H1 (cell line): ENCODE measurements around the gene GFOD1. TPM values are rescaled to one million over a fixed set of nuclear protein-coding genes. Genes with fewer than 3 reads are reported as not detected.

Source experiments
- CTCF ChIA-PET: fragments of 300-600 bp; sonication (Branson Sonifier 250); formaldehyde crosslinking; loops from one replicate; lab custom pipeline; 2021; ENCODE audit not compliant: partially characterized antibody; lab: Charles Lee
- POLR2A ChIA-PET: fragments of 300-600 bp; sonication (Branson Sonifier 250); formaldehyde crosslinking; loops from one replicate; lab custom pipeline; 2021; ENCODE audit warnings: inconsistent platforms; ENCODE audit not compliant: partially characterized antibody; lab: Charles Lee
- DNase-seq, 2 experiments: peaks; one replicate each; pipeline versions ENCODE4 v3.0.0 to v3.0.0-alpha.2; 2010 to 2022; ENCODE audit warnings: low spot score in 2 of 2, low read depth in 1 of 2, mixed read lengths in 1 of 2
- FAIRE-seq: peaks from 2 replicates; lab custom pipeline; 2011; peaks lifted over from hg19 to GRCh38; lab: Jason Lieb, UNC
- H2AFZ ChIP-seq: 2 replicates; pipeline ENCODE4 v1.8.1; 2012; ENCODE audit warnings: low read length, inconsistent platforms
- H2AK5ac ChIP-seq: 2 replicates; pipeline ENCODE4 v1.6.1; 2013; ENCODE audit warnings: low read depth, low read length
- H2BK120ac ChIP-seq: replicated peaks from 2 replicates; pipeline ENCODE3; 2013; ENCODE audit warnings: low read depth, low read length, inconsistent platforms
- H2BK12ac ChIP-seq: 2 replicates; pipeline ENCODE4 v1.6.1; 2013; ENCODE audit warnings: low read depth, low read length
- H2BK15ac ChIP-seq: 2 replicates; pipeline ENCODE4 v1.6.1; 2013; ENCODE audit warnings: low read length
- H2BK20ac ChIP-seq: 2 replicates; pipeline ENCODE4 v1.6.1; 2013; ENCODE audit warnings: low read length
- H2BK5ac ChIP-seq: 2 replicates; pipeline ENCODE4 v1.6.1; 2013; ENCODE audit warnings: low read depth, low read length
- H3K14ac ChIP-seq: 2 replicates; pipeline ENCODE4 v1.6.1; 2013; ENCODE audit warnings: inconsistent platforms; ENCODE audit not compliant: insufficient read length
- H3K18ac ChIP-seq: 2 replicates; pipeline ENCODE4 v1.6.1; 2013; ENCODE audit warnings: low read length; ENCODE audit errors: extremely low read depth
- H3K23ac ChIP-seq: 2 replicates; pipeline ENCODE4 v1.6.1; 2013; ENCODE audit warnings: inconsistent platforms; ENCODE audit not compliant: insufficient read length
- H3K23me2 ChIP-seq: 2 replicates; pipeline ENCODE4 v1.6.1; 2013; ENCODE audit warnings: low read depth, low read length
- H3K27ac ChIP-seq: 2 replicates; pipeline ENCODE4 v1.6.1; 2011; ENCODE audit warnings: low read depth, low read length, inconsistent platforms
- H3K27me3 ChIP-seq, 4 experiments: replicated peaks in 1 of 4; 1 replicate in 1 of 4; 2 replicates in 3 of 4; pipeline versions ENCODE4 v1.6.1 to v1.8.1; 2011 to 2013; ENCODE audit warnings: low read length in 3 of 4, mild to moderate bottlenecking in 3 of 4, inconsistent platforms in 2 of 4, mixed read lengths in 2 of 4, moderate library complexity in 1 of 4; ENCODE audit not compliant: control insufficient read depth in 3 of 4, insufficient read depth in 3 of 4; ENCODE audit errors: extremely low read depth in 1 of 4
- H3K36me3 ChIP-seq, 4 experiments: 2 replicates each; pipeline versions ENCODE4 v1.6.1 to v1.8.1; 2011 to 2013; ENCODE audit warnings: mild to moderate bottlenecking in 4 of 4, low read length in 3 of 4, moderate library complexity in 2 of 4, control low read depth in 1 of 4, inconsistent platforms in 1 of 4; ENCODE audit not compliant: insufficient read depth in 4 of 4, control insufficient read depth in 2 of 4
- H3K4ac ChIP-seq: replicated peaks from 2 replicates; pipeline ENCODE3; 2013; ENCODE audit warnings: low read length, low read depth, mixed read lengths, inconsistent platforms; ENCODE audit not compliant: insufficient read length
- H3K4me1 ChIP-seq, 4 experiments: replicated peaks in 1 of 4; 1 replicate in 1 of 4; 2 replicates in 3 of 4; pipeline versions ENCODE4 v1.6.1 to v1.8.1; 2011 to 2013; ENCODE audit warnings: low read length in 3 of 4, inconsistent platforms in 2 of 4, mixed read lengths in 1 of 4; ENCODE audit not compliant: insufficient read depth in 4 of 4, control insufficient read depth in 3 of 4
- H3K4me2 ChIP-seq, 2 experiments: 2 replicates each; pipeline versions ENCODE4 v1.6.1 to v1.8.1; 2011 to 2013; ENCODE audit warnings: low read depth in 2 of 2, low read length in 2 of 2, control low read depth in 1 of 2, inconsistent platforms in 1 of 2, mild to moderate bottlenecking in 1 of 2; ENCODE audit not compliant: insufficient read depth in 1 of 2
- H3K4me3 ChIP-seq, 4 experiments: fragments of 200-600, 300-600 bp in 1 of 4; sonication (generic), shearing (Covaris generic), sonication (Bioruptor Twin) in 1 of 4; 2 replicates each; pipeline versions ENCODE4 v1.5.1 to v1.8.1; 2011 to 2016; ENCODE audit warnings: low read length in 4 of 4, low read depth in 3 of 4, control low read depth in 2 of 4, inconsistent platforms in 2 of 4, mild to moderate bottlenecking in 2 of 4, mixed read lengths in 1 of 4, moderate library complexity in 1 of 4; ENCODE audit not compliant: insufficient read depth in 2 of 4; ENCODE audit errors: extremely low read depth in 1 of 4
- H3K56ac ChIP-seq: replicated peaks from 2 replicates; pipeline ENCODE3; 2013; ENCODE audit warnings: low read depth, mild to moderate bottlenecking, mixed read lengths, low read length, inconsistent platforms; ENCODE audit not compliant: insufficient read length
- H3K79me1 ChIP-seq: 2 replicates; pipeline ENCODE4 v1.6.1; 2013; ENCODE audit warnings: low read depth, low read length, control low read depth
- H3K79me2 ChIP-seq, 2 experiments: 2 replicates each; pipeline versions ENCODE4 v1.6.1 to v1.8.1; 2012 to 2013; ENCODE audit warnings: low read length in 2 of 2, mild to moderate bottlenecking in 2 of 2, inconsistent platforms in 1 of 2; ENCODE audit not compliant: insufficient read depth in 2 of 2, control insufficient read depth in 1 of 2
- H3K9ac ChIP-seq, 4 experiments: replicated peaks in 1 of 4; 1 replicate in 1 of 4; 2 replicates in 3 of 4; pipeline versions ENCODE4 v1.6.1 to v1.8.1; 2011 to 2013; ENCODE audit warnings: low read depth in 3 of 4, low read length in 3 of 4, control low read depth in 2 of 4, mild to moderate bottlenecking in 2 of 4, moderate library complexity in 2 of 4, inconsistent platforms in 1 of 4; ENCODE audit errors: extremely low read depth in 1 of 4
- H3K9me3 ChIP-seq, 2 experiments: 2 replicates each; pipeline versions ENCODE4 v1.6.1 to v1.8.1; 2012 to 2013; ENCODE audit warnings: mild to moderate bottlenecking in 2 of 2, moderate library complexity in 2 of 2, control low read depth in 1 of 2, inconsistent platforms in 1 of 2, low read depth in 1 of 2, low read length in 1 of 2, mixed read lengths in 1 of 2; ENCODE audit not compliant: insufficient read depth in 2 of 2
- H4K20me1 ChIP-seq, 2 experiments: replicated peaks in 1 of 2; 2 replicates each; pipeline versions ENCODE3 to v1.8.1; 2011 to 2013; ENCODE audit warnings: inconsistent platforms in 2 of 2, low read length in 2 of 2, mild to moderate bottlenecking in 1 of 2; ENCODE audit not compliant: insufficient read depth in 2 of 2, control insufficient read depth in 1 of 2
- H4K5ac ChIP-seq: 2 replicates; pipeline ENCODE4 v1.6.1; 2013; ENCODE audit warnings: low read length, low read depth, mixed read lengths, inconsistent platforms; ENCODE audit not compliant: insufficient read length
- H4K8ac ChIP-seq: 2 replicates; pipeline ENCODE4 v1.8.0; 2013; ENCODE audit warnings: mild to moderate bottlenecking, moderate library complexity, low read length, inconsistent platforms; ENCODE audit not compliant: insufficient read depth; ENCODE audit errors: extremely low read depth
- H4K91ac ChIP-seq: replicated peaks from 2 replicates; pipeline ENCODE3; 2013; ENCODE audit warnings: low read length, mixed read lengths, inconsistent platforms; ENCODE audit not compliant: insufficient read length
- EGR1 ChIP-seq: IDR thresholded peaks from 2 replicates; pipeline ENCODE4 v1.6.1; 2011; ENCODE audit warnings: low read depth, low read length, borderline replicate concordance
- GTF2F1 ChIP-seq: IDR thresholded peaks from 2 replicates; pipeline ENCODE4 v1.6.1; 2012; ENCODE audit warnings: low read depth, low read length, improper control_type of control experiment, borderline replicate concordance
- HDAC2 ChIP-seq, 2 experiments: fragments of 300-600 bp in 1 of 2; sonication (generic) in 1 of 2; IDR thresholded peaks; 2 replicates each; pipeline ENCODE4 v1.6.1; 2011 to 2012; ENCODE audit warnings: low read depth in 2 of 2, low read length in 2 of 2, mild to moderate bottlenecking in 2 of 2, moderate library complexity in 2 of 2, borderline replicate concordance in 1 of 2, inconsistent platforms in 1 of 2
- POLR2A ChIP-seq, 2 experiments: IDR thresholded peaks; 1 replicate in 1 of 2; 2 replicates in 1 of 2; pipeline ENCODE4 v1.6.1; 2011; ENCODE audit warnings: low read depth in 2 of 2, low read length in 2 of 2, mild to moderate bottlenecking in 2 of 2; ENCODE audit errors: control extremely low read depth in 1 of 2
- TBP ChIP-seq: IDR thresholded peaks from 2 replicates; pipeline ENCODE4 v1.6.1; 2011; ENCODE audit warnings: low read depth, low read length, improper control_type of control experiment
- TCF12 ChIP-seq: IDR thresholded peaks from 2 replicates; pipeline ENCODE4 v1.6.1; 2011; ENCODE audit warnings: low read depth, mild to moderate bottlenecking, low read length
- WGBS, 2 experiments: shearing (Covaris generic) in 1 of 2; methylation state at CpG; one replicate each; pipeline versions ENCODE4 v1.1.6 to v1.1.7; 2013 to 2015; ENCODE audit warnings: low lambda C conversion rate in 2 of 2, mixed read lengths in 2 of 2, inconsistent platforms in 1 of 2, low coverage in 1 of 2, missing lambda C conversion rate in 1 of 2; ENCODE audit not compliant: insufficient replicate concordance in 2 of 2, insufficient coverage in 1 of 2, insufficient read length in 1 of 2; ENCODE audit errors: extremely low coverage in 1 of 2, missing lambda C conversion rate in 1 of 2; 5-methylcytosine and 5-hydroxymethylcytosine counted together
- polyA plus RNA-seq, 7 experiments: library from polyadenylated mRNA; depleted of rRNA in 3 of 7; stranded (reverse) in 5 of 7; unstranded in 2 of 7; fragments of >200 nt in 5 of 7; fragments of 200-250 nt in 2 of 7; gene quantifications; 1 replicate in 5 of 7; 2 replicates in 1 of 7; 4 replicates in 1 of 7; pipeline versions ENCODE4 v1.2.1 to v1.2.3, GENCODE V29; 2011 to 2013; ENCODE audit warnings: missing spikeins in 2 of 7, mixed read lengths in 2 of 7
- total RNA-seq: library from RNA; stranded (reverse); fragmentation: NEBNext Ultra II Directional; extraction: Animal tissue kit (Norgen Biotek cat#: 25700); gene quantifications from 2 replicates; pipeline ENCODE4 v1.2.1, GENCODE V29; 2021

GFOD1 gene
- total and polyA plus RNA-seq, 2 of the 8 experiments (the other 6 are each of a cell fraction or from before 2014, with no cell fraction given) = 2.5 to 8.8 TPM

DNA sequence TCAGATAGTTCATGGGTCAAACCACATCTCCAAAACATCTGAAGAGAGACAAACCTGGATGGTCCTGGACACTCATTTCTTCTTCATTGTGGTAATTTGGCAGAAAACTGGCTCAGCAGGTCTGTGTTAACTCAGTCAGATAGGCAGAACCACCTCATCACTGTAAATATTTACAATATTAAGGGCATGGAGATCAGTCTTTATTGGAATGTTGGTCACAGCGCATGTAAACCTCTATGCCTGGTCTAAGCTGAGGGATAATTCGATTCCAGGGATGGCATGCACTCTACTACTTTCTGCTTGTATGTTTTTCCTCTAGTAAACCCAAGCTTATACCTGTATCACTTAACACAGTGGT lies 155.1 kb downstream of the GFOD1 start:
- Histone ChIP-seq H3K4ac (no peak overlapping the region), H3K14ac (no peak overlapping the region), H2BK120ac (no peak overlapping the region), H3K4me3 (no peak overlapping the region), H3K18ac (no peak overlapping the region), H4K8ac (no peak overlapping the region), H2BK5ac (no peak overlapping the region), H3K23ac (no peak overlapping the region), H3K56ac (no peak overlapping the region), H3K9me3 (no peaks in the 10 kb centered on the region), H3K9ac (peak overlapping the region in 1 of 4 experiments; percentile 41; a peak in 1 of 7 replicates), H3K27ac (no peak overlapping the region), H3K79me2 (peaks cover 0 to 8% of the 10 kb centered on the region in 2 experiments; a peak in 3 of 4 replicates), H2AFZ (no peak overlapping the region), H4K5ac (no peak overlapping the region), H3K4me2 (no peak overlapping the region), H3K36me3 (no peaks in the 10 kb centered on the region), H3K27me3 (no peaks in the 10 kb centered on the region), H2BK12ac (no peak overlapping the region), H4K91ac (no peak overlapping the region), H3K23me2 (peaks cover 10% of the 10 kb centered on the region), H2BK20ac (no peak overlapping the region), H4K20me1 (no peaks in the 10 kb centered on the region), H2AK5ac (no peak overlapping the region), H3K79me1 (no peaks in the 10 kb centered on the region), H3K4me1 (no peaks in the 10 kb centered on the region; a peak in 1 of 7 replicates), H2BK15ac (no peak overlapping the region)
- TF ChIP-seq TBP (no peak), GTF2F1 (no peak), EGR1 (no peak), TCF12 (no peak), HDAC2 (IDR thresholded peaks at IDR 0.05; ENCODE audit: borderline replicate concordance in 1 of 2, low read depth in 2 of 2, low read length in 2 of 2) (no peak), POLR2A (IDR thresholded peaks at IDR 0.05; ENCODE audit: control extremely low read depth in 1 of 2, low read depth in 2 of 2, low read length in 2 of 2) (no peak)
- CTCF ChIA-PET = interaction anchor here (0.9 to 2.0 kb wide), 7 partner anchors 10 to 261 kb away, joined by 3 to 6 read pairs (median 4); no protein-coding TSS in a partner anchor
- DNase-seq = no peak
- FAIRE-seq = no peak
- WGBS, 2 experiments = 80% methylated on average over 2 of the region's 2 CpGs; no CpG with 5 or more reads in 1 of the 2 experiments
- POLR2A ChIA-PET = interaction anchor here (1.0 kb wide), 1 partner anchor 292 kb away, joined by 3 read pairs; no protein-coding TSS in a partner anchor
